Esophagus muscularis mucosa (tissue), 4 donors: ENCODE data around the gene CEP57L1. TPM values are rescaled to one million over a fixed set of nuclear protein-coding genes. Genes with fewer than 3 reads are reported as not detected.

Source experiments
- DNase-seq: peaks from one replicate; pipeline ENCODE4 v3.0.0-alpha.2; 2017; ENCODE audit errors: extremely low spot score
- H3K27ac ChIP-seq, 4 donors: fragments of 200-600 bp; sonication (generic); replicated peaks in 1 of 4; 1 replicate in 3 of 4; 2 replicates in 1 of 4; pipeline ENCODE4 v1.5.1; 2016 to 2019; ENCODE audit warnings: mild to moderate bottlenecking in 1 of 4
- H3K27me3 ChIP-seq, 4 donors: fragments of 200-600 bp; sonication (generic); one replicate each; pipeline versions ENCODE4 v1.5.1 to v1.6.0; 2016 to 2019
- H3K36me3 ChIP-seq, 4 donors: fragments of 200-600 bp; sonication (generic); one replicate each; pipeline ENCODE4 v1.5.1; 2016 to 2019
- H3K4me1 ChIP-seq, 4 donors: fragments of 200-600 bp; sonication (generic); one replicate each; pipeline ENCODE4 v1.5.1; 2016 to 2019
- H3K4me3 ChIP-seq, 4 donors: fragments of 200-600 bp; sonication (generic); 1 replicate in 2 of 4; 2 replicates in 2 of 4; pipeline ENCODE4 v1.5.1; 2016 to 2019; ENCODE audit warnings: mild to moderate bottlenecking in 4 of 4, moderate library complexity in 1 of 4
- H3K9me3 ChIP-seq, 4 donors: fragments of 200-600 bp; sonication (generic); 1 replicate in 3 of 4; 2 replicates in 1 of 4; pipeline ENCODE4 v1.5.1; 2016 to 2019
- CTCF ChIP-seq, 3 experiments: fragments of 200-600 bp in 2 of 3; fragments of 450-650 bp in 1 of 3; sonication (generic) in 2 of 3; IDR thresholded peaks; one replicate each; pipeline ENCODE4 v1.5.1; 2017 to 2019; ENCODE audit warnings: antibody characterized with exemption in 3 of 3, mild to moderate bottlenecking in 2 of 3, moderate library complexity in 1 of 3
- EP300 ChIP-seq: sonication (generic); formaldehyde crosslinking; IDR thresholded peaks from one replicate; pipeline ENCODE4 v1.6.1; 2017; ENCODE audit warnings: antibody characterized with exemption
- POLR2A ChIP-seq: fragments of 450-650 bp; IDR thresholded peaks from one replicate; pipeline ENCODE4 v1.6.1; 2017; ENCODE audit warnings: antibody characterized with exemption, moderate library complexity, mild to moderate bottlenecking, low read depth
- POLR2AphosphoS5 ChIP-seq, 2 donors: sonication (generic); formaldehyde crosslinking; IDR thresholded peaks; one replicate each; pipeline ENCODE4 v1.6.1; 2017; ENCODE audit warnings: antibody characterized with exemption in 2 of 2
- WGBS: methylation state at CpG from one replicate; pipeline ENCODE4 v1.1.5; 2018; 5-methylcytosine and 5-hydroxymethylcytosine counted together
- intact Hi-C: fragments of 100-400 bp; cut with DNase I; formaldehyde crosslinking; loops from one replicate; pipeline ENCODE4 v1.15.1; 2023
- total RNA-seq, 4 donors: library from RNA; depleted of rRNA; stranded (reverse); fragments of >200 nt; gene quantifications; one replicate each; pipeline versions ENCODE4 v1.1.0 to v1.2.1, GENCODE V29; 2016

Gene CEP57L1
- total RNA-seq, 4 donors from 2014 or later = 11.9 to 19.9 (median 13.9) TPM

- H3K36me3 ChIP-seq = no peaks in the 10 kb centered on the region
- H3K27me3 ChIP-seq = no peaks in the 10 kb centered on the region
- H3K4me3 ChIP-seq = no peak overlapping the region
- 67% methylated on average over 3 of the region's 3 CpGs for WGBS
- peaks cover 32 to 83% (median 76%) of the 10 kb centered on the region in 4 donors for H3K4me1 ChIP-seq
- H3K9me3 ChIP-seq = no peaks in the 10 kb centered on the region
- no peak for TF ChIP-seq EP300
- no peak for TF ChIP-seq CTCF (IDR thresholded peaks at IDR 0.05)
- no peak for TF ChIP-seq POLR2A
- TF ChIP-seq POLR2AphosphoS5 (IDR thresholded peaks at IDR 0.05) = no peak
- intact Hi-C loops = loop anchor here (5.0 kb wide), 1 partner anchor 519 kb away; no protein-coding TSS in a partner anchor
- no peak for DNase-seq
- no peak overlapping the region for H3K27ac ChIP-seq
Measured at GRCh38 chr6:109076377-109076776, 18.9 kb upstream of the CEP57L1 start.

- DNase-seq = no peak
- Histone ChIP-seq H3K4me3 (peak overlapping the region in 2 of 4 donors; percentile 23 to 27), H3K27me3 (no peaks in the 10 kb centered on the region), H3K4me1 (peaks cover 25 to 81% (median 75%) of the 10 kb centered on the region in 4 donors), H3K27ac (peak overlapping the region; percentile 70 to 78 (median 76)), H3K36me3 (no peaks in the 10 kb centered on the region), H3K9me3 (no peaks in the 10 kb centered on the region)
- 14% methylated on average over 4 of the region's 4 CpGs for WGBS
- intact Hi-C loops = loop anchor here (5.0 to 10.0 kb wide), 2 partner anchors 425 to 523 kb away; no protein-coding TSS in a partner anchor
- TF ChIP-seq POLR2AphosphoS5 (IDR thresholded peaks at IDR 0.05) = peak; percentile 36 to 44
- TF ChIP-seq POLR2A = no peak
Measured at GRCh38 chr6:109079981-109080380, 15.3 kb upstream of the CEP57L1 start.

GRCh38 chr6:109081026-109081425, 14.3 kb upstream of the CEP57L1 start:
- 88% methylated on average over 1 of the region's 1 CpG for WGBS
- peak overlapping the region; percentile 38 to 77 (median 72) for H3K27ac ChIP-seq
- H3K9me3 ChIP-seq = no peaks in the 10 kb centered on the region
- no peak for TF ChIP-seq CTCF (IDR thresholded peaks at IDR 0.05)
- no peak for TF ChIP-seq EP300
- no peak for TF ChIP-seq POLR2AphosphoS5 (IDR thresholded peaks at IDR 0.05)
- no peak for TF ChIP-seq POLR2A
- no peak overlapping the region for H3K4me3 ChIP-seq
- H3K4me1 ChIP-seq = peaks cover 26 to 81% (median 74%) of the 10 kb centered on the region in 4 donors
- no peaks in the 10 kb centered on the region for H3K27me3 ChIP-seq
- H3K36me3 ChIP-seq = peaks cover 0 to 10% (median 2%) of the 10 kb centered on the region in 4 donors
- intact Hi-C loops = loop anchor here (10.0 kb wide), 1 partner anchor 426 kb away; no protein-coding TSS in a partner anchor
- no peak for DNase-seq

- peaks cover 30 to 81% (median 73%) of the 10 kb centered on the region in 4 donors for H3K4me1 ChIP-seq
- intact Hi-C loops = loop anchor here (10.0 kb wide), 1 partner anchor 427 kb away; no protein-coding TSS in a partner anchor
- H3K9me3 ChIP-seq = no peaks in the 10 kb centered on the region
- peak overlapping the region; percentile 38 to 77 (median 72) for H3K27ac ChIP-seq
- 67% methylated on average over 4 of the region's 4 CpGs for WGBS
- TF ChIP-seq POLR2AphosphoS5 (IDR thresholded peaks at IDR 0.05) (no peak), CTCF (IDR thresholded peaks at IDR 0.05) (no peak), POLR2A (no peak), EP300 (no peak)
- no peak overlapping the region for H3K4me3 ChIP-seq
- no peaks in the 10 kb centered on the region for H3K27me3 ChIP-seq
- no peak for DNase-seq
- H3K36me3 ChIP-seq = peaks cover 0 to 11% (median 4%) of the 10 kb centered on the region in 4 donors
Measured at GRCh38 chr6:109081516-109082187, 13.7 kb upstream of the CEP57L1 start.

- intact Hi-C loops = loop anchor here (10.0 kb wide), 1 partner anchor 427 kb away; no protein-coding TSS in a partner anchor
- Histone ChIP-seq H3K36me3 (peaks cover 0 to 11% (median 4%) of the 10 kb centered on the region in 4 donors), H3K27me3 (no peaks in the 10 kb centered on the region), H3K27ac (peak overlapping the region in 3 of 4 donors; percentile 38 to 77 (median 75)), H3K9me3 (no peaks in the 10 kb centered on the region), H3K4me1 (peaks cover 31 to 80% (median 74%) of the 10 kb centered on the region in 4 donors), H3K4me3 (no peak overlapping the region)
- no peak for DNase-seq
- 83% methylated on average over 1 of the region's 1 CpG for WGBS
- peak in 1 of 2 donors; percentile 26 for TF ChIP-seq POLR2AphosphoS5 (IDR thresholded peaks at IDR 0.05)
- TF ChIP-seq CTCF (IDR thresholded peaks at IDR 0.05) = no peak
Measured at GRCh38 chr6:109082188-109082577, 13.1 kb upstream of the CEP57L1 start.
